Measurements from ENCODE around the gene SLC39A8.
"Not testable (repeated sequence)": the region's sequence is repeated elsewhere in the genome, so short reads cannot be mapped to it uniquely, and the experiment has no call there.

SLC39A8 gene

DNA sequence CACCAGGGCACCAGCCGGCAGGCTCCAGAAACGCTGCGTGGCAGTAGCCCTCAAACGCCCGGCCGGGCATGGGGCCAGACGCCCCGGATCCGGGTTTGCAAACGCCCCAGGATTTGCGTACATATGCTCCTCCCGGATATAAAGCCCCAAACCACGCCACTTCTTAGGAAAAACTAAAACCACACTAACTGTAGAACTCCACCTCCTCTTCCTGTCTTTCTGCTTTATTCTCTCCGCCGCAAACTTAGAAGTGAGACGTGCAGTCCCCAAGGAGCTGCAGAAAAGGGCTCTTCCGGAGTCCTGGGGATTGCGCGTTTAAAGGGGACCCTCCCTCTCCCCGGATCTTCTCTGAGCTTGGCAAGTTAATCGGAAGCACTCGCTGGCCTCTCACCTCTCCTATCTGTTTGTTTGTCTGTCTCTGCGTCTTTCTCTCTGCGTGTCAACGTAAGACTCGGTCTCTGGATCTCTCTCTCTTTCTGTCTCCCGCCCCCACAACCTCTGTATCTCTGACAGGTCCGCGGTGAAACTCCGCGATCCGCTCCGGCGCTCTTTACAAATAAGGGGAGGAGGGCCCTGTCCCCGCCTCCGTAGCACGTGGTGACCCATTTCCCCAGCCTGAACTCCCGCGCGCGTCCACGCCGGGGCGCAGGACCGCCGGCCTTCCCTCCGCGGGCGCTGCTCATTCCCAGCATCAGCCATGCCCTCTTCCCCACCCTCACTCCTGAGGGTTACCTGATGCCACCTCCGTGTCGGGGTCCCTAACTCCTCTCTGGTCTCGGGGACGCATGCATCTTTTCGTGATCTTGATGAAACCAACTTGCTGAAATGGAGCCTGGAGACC, at the start of gene SLC39A8:
SLC39A8 (minus strand) TSS at position 529 of the 841 bp plus-strand sequence. CDS start 820 bp downstream, outside the sequence.
- DNase-seq (ENCODE audit: low spot score) = peak; percentile 87

DNA sequence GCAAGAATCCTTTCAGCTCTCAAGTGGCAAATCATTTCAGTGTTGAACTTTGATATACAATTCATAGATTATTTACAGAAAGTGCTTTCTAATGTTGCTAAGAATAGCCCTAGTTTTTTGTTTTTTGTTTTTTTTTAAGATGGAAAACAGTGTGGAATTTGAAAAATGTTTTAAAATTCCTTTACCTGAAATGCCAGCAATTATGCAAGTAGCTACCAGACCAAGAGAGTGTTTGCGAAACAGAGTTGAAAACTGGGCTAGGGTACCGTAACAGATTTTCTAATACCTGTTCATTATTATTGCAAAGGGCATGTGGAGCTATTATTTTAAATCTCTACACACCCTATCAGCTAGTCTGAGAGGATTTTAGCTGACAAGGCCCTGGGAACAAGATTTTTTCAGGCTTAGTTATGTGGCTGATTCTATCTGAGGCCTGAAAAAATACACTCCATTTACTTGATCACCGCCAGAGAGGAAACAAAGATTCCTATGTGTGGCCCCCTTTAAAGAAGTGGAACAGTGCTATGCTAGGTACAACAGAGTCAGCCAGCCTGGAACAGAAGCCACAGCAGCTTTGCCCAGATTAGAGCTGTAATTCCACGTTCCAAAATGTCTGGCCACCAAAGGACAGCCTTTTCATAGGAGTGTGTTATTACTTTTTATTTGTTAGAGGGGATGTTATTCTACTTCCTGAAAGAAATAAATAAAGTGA, 46.9 kb upstream of the SLC39A8 start:
- DNase-seq (ENCODE audit: low spot score) = no peak

DNA sequence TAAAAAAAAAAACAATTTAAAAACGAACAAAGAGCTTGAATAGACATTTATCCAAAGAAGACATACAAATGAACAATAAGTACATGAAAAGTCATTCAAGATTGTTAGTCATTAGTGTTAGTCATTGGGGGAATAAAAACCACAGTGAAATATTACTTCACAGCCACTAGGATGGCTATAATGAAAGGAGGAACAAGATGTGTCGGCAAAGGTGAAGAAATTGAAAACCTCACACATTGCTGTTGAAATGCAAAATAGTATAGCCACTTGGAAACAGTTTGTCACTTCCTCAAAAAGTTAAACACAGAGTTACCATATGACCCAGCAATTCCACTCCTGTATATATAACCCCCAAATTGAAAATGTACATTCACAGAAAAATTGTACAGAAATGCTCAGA, 45.2 kb upstream of the SLC39A8 start:
- DNase-seq (ENCODE audit: low spot score) = no peak

DNA sequence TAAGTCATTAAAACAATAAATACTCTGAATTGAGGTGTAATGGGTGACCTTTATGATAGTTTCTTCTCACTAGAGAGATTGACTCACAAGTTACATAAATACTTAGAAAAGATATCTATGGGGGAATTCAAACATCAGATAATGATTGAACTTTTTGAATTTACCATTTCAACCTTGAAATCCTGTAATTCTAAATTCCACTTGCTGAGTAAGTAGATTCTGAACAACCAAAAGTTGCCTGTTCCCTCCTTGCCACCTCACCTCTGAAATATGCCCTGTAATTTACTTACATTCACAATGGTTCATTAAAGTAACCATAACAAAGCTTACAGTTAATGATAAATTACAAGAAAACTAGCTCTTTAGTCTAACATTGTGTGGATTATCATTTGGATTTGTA, 43.3 kb upstream of the SLC39A8 start:
- no peak for DNase-seq (ENCODE audit: low spot score)

DNA sequence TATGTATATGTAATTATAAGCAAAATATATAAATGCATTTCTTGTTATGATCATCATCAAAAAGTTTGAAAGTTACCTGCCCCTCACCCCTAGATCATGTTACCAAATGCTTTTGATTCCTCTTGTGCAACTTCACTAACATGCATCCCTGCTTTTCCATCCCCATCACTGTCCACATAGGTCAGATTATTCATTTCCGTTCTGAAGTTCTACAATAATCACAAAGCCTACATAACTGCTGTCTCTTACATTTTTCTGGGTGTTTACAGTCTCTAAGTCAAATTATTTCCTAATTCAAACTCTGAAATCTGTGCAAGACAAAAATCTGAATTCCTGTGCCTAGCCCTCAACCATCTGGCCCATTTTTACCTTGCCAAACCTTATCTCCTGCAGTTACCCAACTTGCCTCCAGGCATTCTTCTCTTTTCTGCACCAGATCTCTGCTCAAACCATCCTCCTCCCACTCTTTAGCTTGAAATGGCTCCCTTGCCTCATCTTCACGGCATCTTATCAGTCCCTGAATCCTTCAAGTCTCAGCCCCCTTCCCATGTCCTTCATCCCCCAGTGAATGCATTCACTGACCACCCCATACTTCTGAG, 42.4 kb upstream of the SLC39A8 start:
- no peak for DNase-seq (ENCODE audit: low spot score)

DNA sequence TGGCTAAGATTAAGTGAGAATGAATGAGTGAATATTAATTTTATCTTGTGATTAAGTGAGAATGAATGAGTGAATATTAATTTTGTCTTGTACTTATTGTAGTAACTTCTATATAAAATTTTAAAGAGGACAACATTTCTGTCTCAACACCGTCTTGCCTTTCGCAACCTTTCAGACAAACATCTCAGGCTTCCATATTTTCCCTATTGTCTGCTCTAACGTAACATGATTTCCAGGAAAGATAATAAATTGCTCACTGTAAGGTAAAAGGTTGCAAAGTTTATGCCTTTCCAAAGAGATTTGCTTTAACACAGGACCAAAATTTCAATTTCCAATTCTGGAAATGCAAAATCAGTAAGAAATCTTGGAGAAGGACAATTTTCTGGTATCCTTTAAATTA, 41.7 kb upstream of the SLC39A8 start:
- no peak for DNase-seq (ENCODE audit: low spot score)

DNA sequence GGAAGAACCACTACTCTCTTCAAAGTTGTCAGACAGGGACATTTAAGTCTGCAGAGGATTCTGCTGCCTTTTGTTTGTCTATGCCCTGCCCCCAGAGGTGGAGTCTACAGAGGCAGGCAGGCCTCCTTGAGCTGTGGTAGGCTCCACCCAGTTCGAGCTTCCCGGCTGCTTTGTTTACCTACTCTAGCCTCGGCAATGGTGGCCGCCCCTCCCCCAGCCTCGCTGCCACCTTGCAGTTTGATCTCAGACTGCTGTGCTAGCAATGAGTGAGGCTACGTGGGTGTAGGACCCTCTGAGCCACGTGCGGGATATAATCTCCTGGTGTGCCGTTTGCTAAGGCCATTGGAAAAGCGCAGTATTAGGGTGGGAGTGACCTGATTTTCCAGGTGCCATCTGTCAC, 35.0 kb upstream of the SLC39A8 start:
- not testable (repeated sequence) for DNase-seq (ENCODE audit: low spot score)

DNA sequence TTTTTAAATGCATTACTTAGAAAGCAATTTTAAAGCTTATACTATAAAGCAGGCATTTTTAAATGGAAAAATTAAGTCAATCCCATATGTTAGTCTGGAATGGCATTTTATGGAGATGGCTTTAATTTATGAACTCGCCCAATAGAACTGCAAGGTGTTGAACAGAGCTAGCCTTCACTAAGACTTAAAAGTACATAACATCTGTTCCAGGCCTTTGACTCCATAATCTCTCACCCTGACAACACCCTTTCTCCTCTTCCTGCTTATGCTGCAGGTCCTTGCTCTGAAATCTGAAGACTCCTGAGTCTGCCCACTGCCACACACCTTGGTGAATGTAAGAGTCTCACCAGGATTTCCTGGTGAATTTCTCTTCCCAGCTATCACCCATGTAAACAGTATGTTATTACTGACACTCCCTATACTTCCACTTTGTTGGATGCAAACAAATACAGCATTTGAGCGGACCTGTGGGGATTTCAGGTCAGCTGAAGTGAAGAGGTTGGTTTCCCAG, 17.7 kb upstream of the SLC39A8 start:
- DNase-seq (ENCODE audit: low spot score) = no peak

DNA sequence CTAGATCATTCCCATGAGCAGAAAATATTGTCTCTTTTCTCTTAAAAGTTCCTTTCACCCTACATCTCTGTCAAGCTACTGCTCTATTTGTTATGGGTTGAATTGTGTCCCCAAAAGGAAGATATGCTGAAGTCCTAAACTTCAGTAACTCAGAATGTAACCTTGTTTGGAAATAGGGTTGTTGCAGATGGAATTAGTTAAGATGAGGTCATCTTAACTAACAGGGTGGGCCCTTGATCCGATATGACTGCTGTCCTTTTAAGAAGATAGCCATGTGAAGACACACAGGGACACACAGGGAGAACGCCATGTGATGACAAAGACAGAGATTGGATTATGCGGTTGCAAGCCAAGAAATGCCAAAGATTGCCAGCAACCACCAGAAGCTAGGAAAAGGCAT, 12.8 kb upstream of the SLC39A8 start:
- DNase-seq (ENCODE audit: low spot score) = no peak

DNA sequence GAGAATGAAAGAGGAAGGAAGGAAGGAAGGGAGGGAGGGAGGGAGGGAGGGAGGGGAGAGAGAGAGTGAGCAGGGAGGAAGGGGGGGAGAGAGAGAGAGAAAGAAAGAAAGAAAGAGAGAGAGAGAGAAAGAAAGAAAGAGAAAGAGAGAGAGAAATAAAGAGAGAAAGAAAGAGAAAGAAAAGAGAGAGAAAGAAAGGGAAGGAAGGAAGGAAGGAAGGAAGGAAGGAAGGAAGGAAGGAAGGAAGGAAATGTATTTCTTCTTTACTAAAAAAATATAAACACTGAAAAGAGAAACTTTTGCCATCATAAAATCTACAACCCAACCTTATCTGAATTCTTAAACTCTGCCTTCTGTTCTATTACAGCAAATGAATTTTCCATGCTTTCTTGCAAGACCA, 12.4 kb upstream of the SLC39A8 start:
- DNase-seq (ENCODE audit: low spot score) = not testable (repeated sequence)

DNA sequence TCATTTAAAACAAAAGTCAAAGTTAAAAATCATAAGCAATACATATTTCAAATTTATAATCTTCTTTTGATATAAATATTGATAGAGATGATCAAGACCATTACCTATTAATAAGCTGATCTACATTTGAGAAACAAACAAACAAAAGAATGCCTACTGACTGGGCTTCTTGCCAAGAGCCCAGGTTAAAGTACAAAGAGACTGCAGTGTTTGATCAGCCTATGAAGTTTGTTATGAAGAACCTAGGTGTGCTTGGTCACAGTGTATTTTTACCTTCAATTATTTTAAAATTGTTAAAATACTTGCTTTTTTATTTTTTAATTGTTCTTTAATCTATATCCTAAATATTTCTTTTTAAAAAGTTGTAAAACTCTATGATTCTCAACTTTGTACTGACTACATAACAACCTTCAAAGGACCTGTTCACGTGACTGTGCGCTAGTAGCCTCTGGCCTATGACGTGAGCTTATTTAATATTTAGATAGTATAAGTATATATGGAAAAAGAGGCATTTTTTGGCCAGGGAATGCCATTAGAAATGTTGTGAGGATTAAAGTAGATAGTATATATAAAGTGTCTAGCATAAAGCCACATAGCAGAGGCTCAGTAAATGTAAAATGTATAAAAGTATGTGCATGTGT, 11.4 kb upstream of the SLC39A8 start:
- no peak for DNase-seq (ENCODE audit: low spot score)

DNA sequence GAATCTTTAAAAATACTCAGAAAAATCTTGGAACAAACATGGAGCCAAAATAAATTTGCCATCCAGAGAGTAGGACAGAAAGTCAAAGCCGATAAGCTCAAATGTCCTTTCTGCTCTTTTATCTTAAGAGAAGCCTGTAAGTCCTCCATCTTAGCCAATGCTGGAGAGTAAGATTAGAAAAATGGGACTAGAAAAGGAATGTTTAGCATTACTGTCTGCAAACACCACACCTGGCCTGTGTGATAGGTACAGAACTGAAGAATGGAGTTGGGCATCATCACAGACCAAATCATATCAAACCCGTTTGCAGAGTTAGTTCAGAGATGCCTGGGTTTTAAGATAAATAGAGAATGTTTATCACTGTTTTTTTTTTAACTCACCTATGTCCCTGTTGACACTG, 10.5 kb upstream of the SLC39A8 start:
- DNase-seq (ENCODE audit: low spot score) = no peak

DNA sequence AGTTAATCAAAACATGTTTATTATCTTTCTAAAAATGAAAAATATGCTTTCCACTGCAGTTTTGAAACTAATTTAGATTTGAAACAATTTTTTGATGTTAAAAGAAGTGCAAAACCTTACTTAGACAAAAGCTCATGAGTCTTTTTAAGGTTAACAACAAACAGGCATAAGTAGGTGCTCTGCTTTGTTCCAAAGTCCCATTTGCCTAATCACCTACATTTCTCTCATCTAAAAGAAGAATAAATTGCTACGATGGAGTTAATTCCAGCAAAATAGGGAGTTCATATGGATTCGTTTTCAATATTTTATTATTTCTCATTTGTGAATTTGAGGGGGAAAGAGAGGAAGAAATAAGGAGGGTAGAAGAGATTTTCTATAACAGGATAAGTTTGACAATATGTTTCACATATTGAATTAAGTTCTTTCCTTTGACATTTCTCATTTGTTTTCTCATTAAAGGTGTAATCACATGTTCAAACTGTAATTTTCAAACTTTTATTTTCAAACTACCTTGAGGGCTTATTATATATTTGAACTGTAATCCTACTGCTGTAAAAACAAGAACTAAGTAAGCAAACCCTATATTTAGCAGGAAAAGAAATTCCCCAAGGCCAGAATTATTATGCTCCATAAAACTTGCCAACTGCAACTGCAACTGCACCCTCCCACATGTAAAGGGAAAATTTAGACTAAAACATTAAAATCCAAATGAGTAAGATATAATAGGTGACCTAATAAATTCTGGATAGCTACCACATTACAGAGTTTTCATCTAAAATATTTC, 9.6 kb upstream of the SLC39A8 start:
- DNase-seq (ENCODE audit: low spot score) = no peak

DNA sequence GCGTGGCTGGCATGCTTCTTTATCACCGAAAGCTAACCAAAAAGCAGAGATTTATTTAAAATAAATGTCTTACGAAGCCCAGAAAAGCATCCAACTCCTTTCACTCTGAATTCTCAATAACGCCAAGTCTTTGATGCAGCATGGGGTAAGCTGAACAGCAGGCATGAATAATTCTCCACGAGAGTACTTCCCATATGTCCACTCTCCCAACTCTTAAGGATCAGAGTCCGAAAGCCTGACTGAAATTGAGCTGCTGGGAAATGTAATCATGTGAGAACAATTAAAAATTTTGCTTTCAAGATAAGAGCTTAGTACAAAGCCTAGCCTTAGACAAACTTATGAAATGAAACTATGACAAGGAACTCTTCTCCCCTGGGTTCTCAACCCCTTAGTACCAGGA, 7.5 kb upstream of the SLC39A8 start:
- no peak for DNase-seq (ENCODE audit: low spot score)

DNA sequence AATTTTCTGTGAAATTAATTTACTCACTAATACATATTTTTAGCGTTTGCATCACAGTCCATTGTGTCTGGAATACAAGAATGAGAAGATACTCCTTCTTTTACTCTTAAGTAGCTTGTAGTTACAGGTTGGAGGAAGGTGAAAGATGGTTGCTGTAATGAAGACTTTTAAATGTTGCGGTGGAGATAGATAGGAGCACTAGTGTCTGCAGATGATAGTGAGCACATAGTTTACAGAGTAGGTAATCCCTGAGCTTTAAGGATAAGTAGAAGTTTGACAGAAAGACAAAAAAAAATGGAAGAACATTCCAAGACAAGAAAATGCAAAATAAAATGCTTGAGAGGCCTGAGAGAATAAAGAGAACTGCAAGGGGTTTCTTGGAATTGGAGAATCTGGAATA, 5.4 kb upstream of the SLC39A8 start:
- DNase-seq (ENCODE audit: low spot score) = no peak

DNA sequence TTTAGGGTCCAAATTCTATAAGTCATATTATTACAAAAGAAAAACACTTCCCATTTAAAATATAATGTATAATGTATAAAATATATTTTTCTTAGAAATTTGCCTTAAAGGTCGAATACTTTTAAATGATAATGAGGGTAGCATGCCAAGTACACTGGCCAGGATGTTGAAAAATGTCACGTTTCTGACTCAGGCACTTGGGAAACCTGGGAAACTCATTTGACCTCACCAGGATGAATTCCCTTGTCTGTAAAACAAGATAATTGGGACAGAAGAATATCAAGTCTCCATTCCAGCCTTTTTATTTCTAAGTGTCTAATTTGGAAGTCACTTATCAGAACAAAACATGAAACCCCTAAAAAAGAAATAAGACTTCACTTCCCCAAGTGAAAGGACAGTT, 3.4 kb upstream of the SLC39A8 start:
- no peak for DNase-seq (ENCODE audit: low spot score)

DNA sequence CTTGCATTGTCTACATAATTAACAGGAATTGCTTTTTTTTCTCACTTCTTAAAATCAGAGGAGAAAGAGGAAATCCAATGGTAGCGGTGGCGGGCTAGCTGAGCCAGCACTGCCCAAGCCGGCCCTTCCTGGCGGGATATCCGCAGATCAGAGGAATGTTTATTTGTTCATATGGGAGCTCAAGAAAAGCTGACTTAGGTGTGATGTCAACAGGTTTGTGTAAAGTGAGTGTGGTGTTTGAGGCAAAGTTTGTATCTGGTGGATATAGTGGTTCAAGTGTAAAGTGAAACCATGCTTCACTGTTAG, 466 bp upstream of the SLC39A8 start:
- no peak for DNase-seq (ENCODE audit: low spot score)

DNA sequence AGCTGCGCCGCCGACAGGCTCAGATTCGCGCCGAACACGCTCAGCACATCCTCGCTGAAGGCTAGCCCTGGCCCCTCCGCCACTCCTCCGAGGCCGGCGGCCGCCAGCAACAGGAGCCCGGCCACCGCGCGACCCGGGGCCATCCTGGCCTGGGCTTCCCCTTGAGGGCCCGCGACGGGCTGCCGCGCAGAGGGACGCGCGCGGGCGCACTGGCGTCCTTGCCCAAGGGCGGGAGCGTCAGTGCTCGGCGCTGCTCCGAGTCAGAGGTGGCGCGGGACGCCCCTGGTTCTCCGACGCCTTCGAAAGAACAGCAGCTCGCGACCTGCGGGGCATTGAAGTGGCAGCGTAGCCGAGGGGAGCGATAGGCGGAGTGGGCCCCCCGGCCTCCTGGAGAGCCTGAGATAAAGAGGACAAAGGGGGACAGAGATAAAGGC, 745 bp downstream of the SLC39A8 start:
- no peak for DNase-seq (ENCODE audit: low spot score)

DNA sequence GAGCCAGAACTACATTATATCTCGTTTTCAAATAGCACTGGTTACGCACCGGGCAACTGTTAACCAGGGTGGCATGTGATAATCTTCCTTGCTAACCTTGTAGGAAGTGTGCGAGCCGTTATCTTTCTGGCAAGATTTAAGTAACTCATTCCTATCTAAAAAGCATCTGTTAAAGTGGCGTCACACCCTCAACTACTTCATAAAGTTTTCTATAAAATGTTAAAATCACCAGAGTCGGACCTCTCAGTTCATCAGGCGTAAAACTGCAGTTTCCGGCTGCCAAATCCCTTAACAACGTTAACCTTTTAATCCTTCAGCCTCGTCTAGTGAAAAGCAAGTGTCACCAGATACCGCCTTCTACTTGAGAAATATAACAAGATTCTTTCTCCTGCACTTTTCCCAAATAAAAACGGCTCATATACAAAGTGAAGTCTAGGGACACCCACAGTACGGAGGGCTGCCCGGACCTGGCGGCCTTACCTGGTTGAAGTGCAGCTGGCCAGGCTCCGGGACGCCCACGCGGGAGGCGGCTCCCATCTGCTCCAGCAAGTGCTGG, 1.2 kb downstream of the SLC39A8 start:
- peak; percentile 43 for DNase-seq (ENCODE audit: low spot score)

DNA sequence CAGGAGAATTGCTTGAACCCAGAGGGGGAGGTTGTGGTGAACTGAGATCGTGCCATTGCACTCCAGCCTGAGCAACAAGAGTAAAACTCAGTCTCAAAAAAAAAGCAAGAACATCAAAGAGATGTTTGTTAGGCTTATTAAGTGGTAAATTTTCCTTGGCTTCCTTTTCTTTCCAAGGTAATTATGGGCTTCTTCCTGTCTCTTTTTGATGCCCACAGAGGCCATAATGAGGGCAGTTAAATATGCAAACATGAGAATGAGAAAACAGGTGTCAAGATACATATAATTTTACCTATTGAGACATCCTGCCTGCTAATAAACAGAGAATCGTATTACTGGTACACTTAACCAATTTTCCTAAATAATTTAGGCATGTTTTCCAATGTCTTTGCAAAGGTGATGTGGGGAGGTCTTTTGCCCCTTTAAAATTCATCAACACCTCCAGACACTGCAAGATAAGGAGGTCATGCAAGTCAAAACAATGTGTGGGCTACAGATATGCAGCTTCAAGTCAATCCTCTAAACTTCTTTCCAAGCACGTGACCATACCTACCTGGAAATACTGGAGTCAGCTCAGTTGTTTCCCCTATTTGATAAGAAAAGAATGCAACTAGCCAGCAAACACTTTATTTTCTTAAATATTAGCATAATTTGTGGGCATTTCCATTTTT, 2.7 kb downstream of the SLC39A8 start:
- no peak for DNase-seq (ENCODE audit: low spot score)

DNA sequence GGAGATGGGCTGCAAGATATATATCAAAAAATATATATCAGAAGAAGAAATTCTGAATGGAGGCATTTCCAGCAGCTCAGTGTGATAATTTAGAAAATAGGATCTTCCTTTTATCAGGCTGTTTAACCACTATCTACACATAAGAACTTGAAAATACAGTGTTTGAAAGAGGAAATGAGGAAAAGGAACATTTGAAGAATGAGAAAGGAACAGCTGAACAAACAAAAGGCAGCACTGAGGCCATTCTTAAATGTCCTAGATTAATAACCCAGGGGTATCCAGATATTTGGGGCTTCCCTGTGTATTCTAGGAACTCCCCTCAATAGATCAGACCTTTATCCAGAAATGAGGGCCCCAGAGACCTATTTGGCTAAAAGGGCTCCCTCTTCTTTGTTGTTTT, 4.1 kb downstream of the SLC39A8 start:
- no peak for DNase-seq (ENCODE audit: low spot score)

All from COLO829 (cell line).